ENCODE results near the gene SNX27. TPM values are rescaled to one million over a fixed set of nuclear protein-coding genes. Genes with fewer than 3 reads are reported as not detected.

SNX27 gene
- total RNA-seq, 4 donors from 2014 or later, result 21.9 to 34.3 (median 26.5) TPM

Other genes with a start within 250 kb of the SNX27 start
- gene SELENBP1, start 239.3 kb upstream of the SNX27 start, total RNA-seq, result 10 to 100 TPM; 25.4 to 39.9 (median 38.1) TPM
- 100 to 1,000 TPM; 188 to 267 (median 213) TPM for gene PSMB4, start 212.5 kb upstream of the SNX27 start, total RNA-seq
- 10 to 100 TPM; 23.7 to 71.8 (median 26.8) TPM for gene POGZ, start 152.6 kb upstream of the SNX27 start, total RNA-seq
- gene CGN, start 100.7 kb upstream of the SNX27 start, total RNA-seq, result 10 to 100 TPM; 33.6 to 71.0 (median 44.6) TPM
- 100 to 1,000 TPM; 140 to 186 (median 161) TPM for gene TUFT1, start 71.7 kb upstream of the SNX27 start, total RNA-seq
- gene CELF3, start 104.8 kb downstream of the SNX27 start, total RNA-seq, result not detected
- gene RIIAD1, start 109.5 kb downstream of the SNX27 start, total RNA-seq, result not detected
- gene MRPL9, start 151.4 kb downstream of the SNX27 start, total RNA-seq, result 100 to 1,000 TPM in 1 of 4 donors, 10 to 100 TPM in 3; 48.8 to 112 (median 66.4) TPM
- gene TDRKH, start 178.4 kb downstream of the SNX27 start, total RNA-seq, result 1 to 10 TPM; 2.1 to 3.0 (median 2.6) TPM
- gene LINGO4, start 193.4 kb downstream of the SNX27 start, total RNA-seq, result under 1 TPM in 3 of 4 donors, not detected in 1; 0.17 to 0.36 (median 0.34) TPM
- 10 to 100 TPM; 33.6 to 83.2 (median 58.2) TPM for gene RORC, start 219.8 kb downstream of the SNX27 start, total RNA-seq
- gene C2CD4D, start 227.8 kb downstream of the SNX27 start, total RNA-seq, result 1 to 10 TPM; 1.4 to 4.2 (median 2.3) TPM
- gene THEM5, start 241.7 kb downstream of the SNX27 start, total RNA-seq, result 100 to 1,000 TPM in 1 of 4 donors, 10 to 100 TPM in 3; 74.4 to 115 (median 88.3) TPM